Inferior parietal cortex (tissue), 1 donor: Measurements from ENCODE around the gene FGA.
"Not testable (repeated sequence)": the region's sequence is repeated elsewhere in the genome, so short reads cannot be mapped to it uniquely, and the experiment has no call there.

Experiments used
- DNase-seq: peaks from one replicate; pipeline ENCODE4 v3.0.0-alpha.2; 2016; ENCODE audit errors: extremely low spot score

The FGA gene

DNA sequence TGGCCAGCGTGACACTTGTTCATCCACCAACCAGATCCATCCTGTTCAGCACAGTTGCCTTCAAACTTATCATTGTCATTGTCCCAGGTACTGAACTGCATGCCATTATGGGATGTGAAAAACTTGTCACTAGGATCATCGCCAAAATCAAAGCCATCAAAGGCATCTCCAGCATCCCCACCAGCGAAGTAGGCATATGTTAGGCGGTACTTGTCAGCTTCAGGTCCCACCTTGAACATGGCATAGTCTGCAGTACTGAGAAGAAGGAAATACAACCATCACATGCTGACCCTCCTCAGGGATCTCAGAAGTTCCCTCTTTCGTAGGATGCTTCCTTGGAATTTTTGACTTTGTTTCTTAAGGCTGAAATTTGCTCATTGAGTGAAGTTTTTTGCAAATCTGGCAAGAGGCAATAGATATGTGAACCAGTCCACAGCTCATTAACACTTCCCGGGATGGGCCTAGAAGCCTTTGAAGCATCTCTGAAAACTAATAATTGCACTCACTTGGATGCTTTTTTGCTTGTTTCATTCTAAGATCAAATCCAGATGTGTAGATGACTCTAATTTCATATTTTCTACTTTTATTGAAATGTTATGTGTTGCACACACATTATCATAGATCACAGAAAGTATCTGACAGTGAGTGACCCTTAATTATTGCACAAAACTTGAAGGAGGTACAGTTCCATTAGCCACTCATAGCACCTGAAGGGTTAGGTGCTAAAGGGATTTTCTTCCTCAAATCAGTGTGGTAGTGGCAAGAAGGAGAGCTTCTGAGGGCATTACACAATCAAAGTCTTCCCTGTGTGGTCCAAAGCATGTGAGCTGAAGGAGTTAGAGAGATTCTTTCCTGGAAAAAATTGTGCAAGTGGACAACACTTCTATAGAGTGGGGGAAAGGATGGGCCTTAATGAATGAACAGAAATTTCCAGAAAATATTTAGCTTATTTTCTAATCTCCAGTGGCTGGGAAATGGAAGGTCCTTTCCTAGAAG, 16.5 kb upstream of the FGA start:
- no peak for DNase-seq

GRCh38 chr4:154604696-154605200, 14.2 kb upstream of the FGA start:
- DNase-seq, result no peak

- DNase-seq, result no peak
These were observed 12.7 kb upstream of the FGA start for GRCh38 chr4:154603033-154603943.

- no peak for DNase-seq
These were observed 12.0 kb upstream of the FGA start for GRCh38 chr4:154602404-154603020.

GRCh38 chr4:154597798-154598774, 7.5 kb upstream of the FGA start:
- DNase-seq, result no peak

DNA sequence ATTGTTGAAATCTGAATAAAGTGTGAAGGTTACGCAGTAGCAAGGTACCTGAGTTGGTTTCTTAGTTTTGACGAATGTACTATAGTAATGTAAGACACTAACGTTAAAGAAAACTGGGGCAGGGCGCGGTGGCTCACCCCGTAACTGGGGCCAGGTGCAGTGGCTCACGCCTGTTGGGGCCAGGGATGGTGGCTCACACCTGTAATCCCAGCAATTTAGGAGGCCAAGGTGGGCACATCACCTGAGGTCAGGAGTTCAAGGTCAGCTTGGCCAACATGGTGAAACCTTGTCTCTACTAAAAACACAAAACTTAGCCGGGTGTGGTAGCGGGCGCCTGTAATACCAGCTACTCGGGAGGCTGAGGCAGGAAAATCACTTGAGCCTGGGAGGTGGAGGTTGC, 6.7 kb upstream of the FGA start:
- not testable (repeated sequence) for DNase-seq

DNA sequence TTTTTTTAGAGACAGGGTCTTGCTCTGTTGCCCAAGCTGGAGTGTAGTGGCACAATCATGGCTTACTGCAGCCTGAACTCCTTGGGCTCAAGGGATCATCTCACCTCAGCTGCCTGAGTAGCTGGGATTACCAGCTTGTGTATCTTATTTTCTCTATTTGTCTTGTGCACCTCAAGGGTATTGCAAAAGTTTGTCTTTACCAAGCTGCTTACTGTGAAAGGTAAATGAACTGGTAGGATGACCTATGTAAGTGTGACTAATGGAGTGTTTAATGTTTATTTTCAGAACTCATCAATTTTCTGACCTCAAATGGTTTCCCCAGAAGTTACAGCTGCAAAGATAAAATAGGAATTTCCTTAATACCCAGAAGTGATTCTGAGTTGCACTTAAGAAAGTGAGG, 5.3 kb upstream of the FGA start:
- DNase-seq, result no peak

DNA sequence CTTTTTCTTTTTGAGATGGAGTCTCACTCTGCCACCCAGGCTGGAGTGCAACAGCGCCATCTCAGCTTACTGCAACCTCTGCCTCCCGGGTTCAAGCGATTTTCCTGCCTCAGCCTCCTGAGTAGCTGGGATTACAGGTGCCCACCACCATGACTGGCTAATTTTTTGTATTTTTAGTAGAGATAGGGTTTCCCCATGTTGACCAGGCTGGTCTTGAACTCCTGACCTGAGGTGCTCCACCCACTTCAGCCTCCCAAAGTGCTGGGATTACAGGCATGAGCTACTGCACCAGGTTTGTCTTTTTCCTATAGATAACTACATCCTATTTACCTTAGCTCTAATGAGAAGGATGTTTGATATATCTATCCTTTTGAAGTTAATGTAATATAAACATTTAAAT, 3.8 kb upstream of the FGA start:
- not testable (repeated sequence) for DNase-seq

- DNase-seq, result peak; percentile 30
These were observed 3.3 kb upstream of the FGA start for GRCh38 chr4:154593868-154594267.

DNA sequence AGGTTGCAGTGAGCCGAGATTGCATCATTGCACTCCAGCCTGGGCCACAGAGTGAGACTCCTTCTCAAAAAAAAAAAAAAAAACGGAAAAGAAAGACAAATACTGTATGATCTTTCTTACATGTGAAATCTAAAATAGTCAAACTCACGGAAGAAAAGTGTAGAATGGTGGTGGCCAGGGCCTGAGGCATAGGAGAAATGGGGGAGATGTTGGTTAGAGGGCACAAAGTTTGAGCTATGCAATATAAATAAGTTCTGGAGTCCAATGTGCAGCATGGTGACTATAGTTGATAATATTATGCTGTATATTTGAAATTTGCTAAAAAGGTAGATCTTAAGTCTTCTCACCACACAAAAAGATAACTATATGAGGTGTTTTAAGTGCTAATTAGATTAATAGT, 1.3 kb upstream of the FGA start:
- no peak for DNase-seq

GRCh38 chr4:154589296-154590197, 995 bp downstream of the FGA start:
- DNase-seq, result no peak

- no peak for DNase-seq
These were observed 2.3 kb downstream of the FGA start for GRCh38 chr4:154588198-154588597.

GRCh38 chr4:154586296-154587033, 4.1 kb downstream of the FGA start:
- no peak for DNase-seq

GRCh38 chr4:154585369-154586018, 5.0 kb downstream of the FGA start:
- DNase-seq, result no peak

- no peak for DNase-seq
These were observed 6.3 kb downstream of the FGA start for GRCh38 chr4:154584259-154584658.

- DNase-seq, result no peak
These were observed 6.9 kb downstream of the FGA start for GRCh38 chr4:154583677-154584076.

- no peak for DNase-seq
These were observed 7.3 kb downstream of the FGA start for GRCh38 chr4:154583230-154583629.

DNA sequence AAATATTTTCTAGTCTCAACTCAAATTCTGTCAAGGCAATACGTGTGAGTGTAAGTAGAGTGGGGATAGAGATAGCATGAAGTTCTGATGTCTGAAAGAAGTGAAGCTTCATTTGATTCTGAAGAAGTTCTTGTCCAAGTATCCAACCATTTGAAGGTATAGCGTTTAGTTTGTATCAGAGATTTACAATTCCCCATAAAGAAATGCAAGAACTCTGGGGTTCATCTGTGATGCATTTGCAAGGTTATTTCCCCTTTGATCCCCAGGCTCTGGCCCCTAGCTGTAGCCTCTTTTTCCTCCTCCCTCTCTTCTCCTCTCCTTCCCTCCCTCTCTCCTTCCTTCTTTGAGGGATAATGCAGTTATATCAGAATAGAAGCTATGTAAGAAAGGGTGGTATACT, 7.8 kb downstream of the FGA start:
- DNase-seq, result no peak
